GM20431 (cell line): ENCODE results near the gene SLC39A2.
"Not testable (repeated sequence)": the region's sequence is repeated elsewhere in the genome, so short reads cannot be mapped to it uniquely, and the experiment has no call there.

Experiments
- in situ Hi-C: fragments of 300-500 bp; cut with MseI, MboI; formaldehyde crosslinking; loops from one replicate; pipeline ENCODE4 v1.15.0; 2020; ENCODE audit warnings: low sequenced_read_pairs; ENCODE audit not compliant: unreplicated experiment

Gene SLC39A2, protein sequence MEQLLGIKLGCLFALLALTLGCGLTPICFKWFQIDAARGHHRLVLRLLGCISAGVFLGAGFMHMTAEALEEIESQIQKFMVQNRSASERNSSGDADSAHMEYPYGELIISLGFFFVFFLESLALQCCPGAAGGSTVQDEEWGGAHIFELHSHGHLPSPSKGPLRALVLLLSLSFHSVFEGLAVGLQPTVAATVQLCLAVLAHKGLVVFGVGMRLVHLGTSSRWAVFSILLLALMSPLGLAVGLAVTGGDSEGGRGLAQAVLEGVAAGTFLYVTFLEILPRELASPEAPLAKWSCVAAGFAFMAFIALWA

DNA sequence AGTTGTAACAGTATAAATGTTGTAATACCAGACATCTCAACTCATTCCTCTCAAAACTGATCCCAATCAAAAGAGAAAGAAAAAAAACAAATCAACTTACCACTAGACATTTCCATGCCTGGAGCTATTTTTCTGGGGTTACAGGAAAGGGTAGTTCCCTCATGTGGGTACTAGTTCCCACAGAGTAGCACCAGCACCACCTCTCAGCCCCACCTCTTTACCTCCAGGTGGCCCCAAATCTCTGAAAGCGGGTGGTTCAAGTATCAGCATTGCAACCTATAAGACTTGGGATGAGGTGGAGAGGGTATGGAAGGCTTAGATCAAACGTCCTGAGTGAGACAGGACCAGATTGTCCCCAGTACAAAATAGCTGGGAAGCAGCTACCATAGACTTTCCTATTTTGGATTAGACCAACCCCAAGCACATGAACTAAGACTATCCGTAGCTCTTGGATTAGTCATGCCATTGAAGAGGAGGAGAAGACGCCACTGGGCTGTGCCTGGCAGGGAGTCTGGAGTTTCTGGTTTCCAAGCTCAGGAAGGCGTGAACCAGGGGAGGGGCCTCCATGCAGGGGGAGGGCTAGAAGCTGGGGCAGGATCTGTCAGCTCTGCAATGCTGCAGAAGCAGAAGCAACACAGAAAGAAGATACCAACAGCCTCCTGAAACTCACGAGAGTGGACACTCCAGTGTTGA lies at the start of gene SLC39A2:
Gene SLC39A2 (plus strand): TSS at position 620 of the 693 bp plus-strand sequence. CDS start 154 bp downstream, outside the sequence.
- in situ Hi-C loops = no loop called here

DNA sequence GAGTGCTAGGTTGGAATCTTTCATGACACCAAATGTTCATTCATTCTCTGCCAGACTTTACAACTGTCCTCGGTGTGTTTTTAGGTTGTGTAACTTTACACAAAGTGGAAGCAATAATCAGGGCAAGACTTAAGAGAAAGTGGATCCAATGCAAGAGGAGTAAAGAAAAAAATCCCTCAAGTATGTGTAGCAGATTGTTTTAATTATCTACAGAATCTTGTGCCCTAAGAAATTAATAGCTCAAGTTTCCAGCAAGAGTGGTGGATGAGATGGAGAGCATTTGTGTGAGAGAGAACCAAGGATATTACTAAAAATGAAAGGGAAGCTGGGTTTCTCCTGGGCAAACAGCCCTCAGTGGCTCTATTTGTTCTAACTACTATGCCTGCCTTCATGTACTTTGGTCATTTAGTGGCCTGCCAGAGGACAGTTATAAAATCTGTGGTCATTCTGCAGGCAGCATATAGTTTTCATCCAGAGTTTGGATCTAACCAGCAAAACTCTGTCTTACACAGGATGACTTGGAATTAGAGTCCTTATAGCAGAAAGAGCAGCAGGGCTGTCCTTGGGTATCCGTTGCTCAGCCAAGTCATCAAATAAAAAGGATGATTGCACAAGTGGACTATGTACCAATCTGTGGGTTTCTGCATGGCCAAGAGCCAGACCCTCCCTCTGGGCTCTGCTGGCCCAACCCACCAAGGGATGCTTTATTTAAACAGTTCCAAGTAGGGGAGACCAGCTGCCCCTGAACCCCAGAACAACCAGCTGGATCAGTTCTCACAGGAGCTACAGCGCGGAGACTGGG lies 44.2 kb upstream of the SLC39A2 start, which contains the start of gene RNASE2:
Gene RNASE2 (plus strand): TSS at position 752 of the 802 bp plus-strand sequence. CDS start 285 bp downstream, outside the sequence.
- in situ Hi-C loops = not testable (repeated sequence)

DNA sequence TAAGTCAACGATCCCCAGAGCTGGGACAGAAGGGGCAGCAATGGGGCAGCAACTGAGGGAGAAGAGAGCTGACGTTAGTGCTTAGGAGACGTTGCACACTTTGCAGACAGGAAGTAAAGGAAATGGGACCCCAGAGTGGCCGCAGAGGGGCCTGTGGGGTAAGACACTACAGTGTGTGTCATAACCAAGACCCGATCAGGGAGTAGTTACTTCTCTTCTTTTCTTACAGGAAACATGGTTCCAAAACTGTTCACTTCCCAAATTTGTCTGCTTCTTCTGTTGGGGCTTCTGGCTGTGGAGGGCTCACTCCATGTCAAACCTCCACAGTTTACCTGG lies 43.6 kb upstream of the SLC39A2 start:
- in situ Hi-C loops = not testable (repeated sequence)

DNA sequence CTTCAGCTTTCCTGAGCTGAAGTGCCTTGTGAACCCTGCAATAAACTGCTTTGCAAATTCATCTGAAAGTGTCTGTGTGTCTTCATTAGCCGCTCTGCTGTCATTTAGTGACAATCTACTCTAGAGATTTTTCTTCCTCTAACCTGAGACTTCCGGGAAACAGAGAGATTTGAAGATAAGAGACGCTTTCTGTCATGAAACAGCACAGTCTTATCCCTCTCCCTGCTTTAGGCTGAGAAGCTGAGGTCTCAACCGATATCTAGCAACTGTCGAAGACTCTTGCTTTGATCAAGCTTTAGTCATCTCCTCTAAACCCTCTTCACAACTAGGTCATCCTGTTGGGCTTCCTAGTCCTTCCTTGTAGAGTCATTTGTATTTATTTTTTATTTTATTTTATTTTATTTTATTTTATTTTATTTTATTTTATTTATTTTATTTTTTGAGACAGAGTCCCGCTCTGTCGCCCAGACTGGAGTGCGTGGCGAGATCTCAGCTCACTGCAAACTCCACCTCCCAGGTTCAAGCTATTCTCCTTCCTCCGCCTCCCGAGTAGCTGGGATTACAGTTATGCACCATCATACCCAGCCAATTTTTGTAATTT lies 42.6 kb upstream of the SLC39A2 start:
- in situ Hi-C loops = no loop called here

DNA sequence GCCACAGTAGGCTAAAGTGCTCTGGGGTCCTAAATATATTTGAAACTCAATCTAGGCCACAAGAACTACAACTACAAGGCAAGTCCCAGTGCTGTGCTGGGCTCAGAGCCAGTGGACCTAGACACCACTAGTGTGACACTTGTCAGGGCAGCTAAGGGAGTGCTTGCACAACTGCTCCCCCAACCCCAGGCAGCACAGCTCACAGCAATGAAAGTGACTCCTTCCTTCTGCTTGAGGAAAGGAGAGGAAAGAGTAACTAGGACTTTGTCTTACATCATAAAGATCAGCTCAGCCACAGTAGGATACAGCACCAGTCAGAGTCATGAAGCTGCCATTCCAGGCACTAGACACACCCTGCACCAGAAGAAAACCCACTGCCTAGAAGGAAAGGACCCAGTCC lies 40.1 kb upstream of the SLC39A2 start:
- in situ Hi-C loops = not testable (repeated sequence)

DNA sequence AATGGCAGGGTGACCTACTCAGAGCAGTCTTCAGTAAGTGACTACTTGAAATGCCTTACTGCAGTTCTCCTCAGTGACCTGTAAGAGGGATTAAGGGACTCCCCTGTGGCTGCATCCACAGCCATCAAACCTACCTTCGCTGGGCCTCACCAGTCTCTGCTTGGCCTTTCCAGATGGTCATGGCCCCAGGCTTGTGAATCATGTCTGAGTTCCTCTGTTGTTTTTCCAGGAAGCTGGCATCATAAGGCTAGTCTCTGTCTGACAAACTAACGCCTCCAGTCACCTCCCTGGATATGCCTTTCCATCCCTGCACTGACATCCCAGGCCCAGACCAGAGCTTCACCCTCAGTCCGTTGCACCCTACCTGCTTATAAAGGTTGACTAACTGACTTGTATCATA lies 29.8 kb upstream of the SLC39A2 start:
- in situ Hi-C loops = no loop called here

DNA sequence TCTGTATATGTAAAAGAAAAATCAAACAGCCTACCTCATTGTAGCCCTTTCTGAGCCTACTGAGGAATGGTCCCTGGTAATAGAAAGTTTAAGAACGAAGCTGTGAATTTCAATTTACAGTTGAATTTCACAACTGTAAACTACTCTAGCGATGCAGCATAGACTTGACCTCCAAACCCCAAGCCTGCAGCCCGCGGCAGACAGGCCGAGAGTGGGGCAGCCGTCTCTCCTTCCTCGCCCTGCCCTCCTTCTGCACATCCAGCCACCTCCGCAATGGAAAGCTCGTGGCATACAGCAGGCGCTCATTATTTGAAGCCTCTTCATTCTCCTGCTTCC lies 28.5 kb upstream of the SLC39A2 start:
- in situ Hi-C loops = no loop called here

DNA sequence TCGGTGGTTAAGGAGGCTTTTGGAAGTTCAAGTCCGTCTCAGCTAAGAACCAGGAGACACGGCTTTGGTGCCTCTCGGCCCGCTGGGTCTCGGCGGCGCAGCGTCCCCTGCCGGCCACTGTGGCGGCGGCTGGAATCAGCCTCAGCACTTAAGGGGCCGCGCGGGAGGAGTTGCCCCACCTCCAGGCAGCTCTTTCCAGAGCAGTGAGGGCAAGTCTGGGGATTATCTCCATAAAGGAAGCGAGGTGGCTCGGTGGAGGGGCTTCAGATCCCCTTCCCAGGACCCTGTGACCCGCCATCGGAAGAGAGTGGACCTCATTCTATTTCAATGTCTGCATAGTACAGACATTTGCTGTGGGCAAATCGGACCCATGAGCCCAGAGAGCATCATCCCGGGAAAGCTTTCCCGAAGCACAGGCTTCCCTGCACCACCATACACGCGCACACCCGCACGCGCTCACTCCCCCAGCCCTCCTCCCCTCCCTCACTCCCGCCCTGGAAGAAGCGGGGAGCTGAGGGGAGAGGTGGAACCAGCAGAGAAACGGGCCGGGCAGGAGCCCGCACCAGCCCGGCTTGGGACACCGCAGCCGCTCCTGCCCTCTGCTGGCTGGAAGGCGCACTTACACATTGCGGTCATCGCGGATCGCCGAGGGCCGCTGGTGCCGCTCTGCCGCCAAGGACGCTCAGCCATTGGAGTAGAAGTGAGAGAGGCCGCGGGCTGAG lies 27.9 kb upstream of the SLC39A2 start:
- in situ Hi-C loops = no loop called here

DNA sequence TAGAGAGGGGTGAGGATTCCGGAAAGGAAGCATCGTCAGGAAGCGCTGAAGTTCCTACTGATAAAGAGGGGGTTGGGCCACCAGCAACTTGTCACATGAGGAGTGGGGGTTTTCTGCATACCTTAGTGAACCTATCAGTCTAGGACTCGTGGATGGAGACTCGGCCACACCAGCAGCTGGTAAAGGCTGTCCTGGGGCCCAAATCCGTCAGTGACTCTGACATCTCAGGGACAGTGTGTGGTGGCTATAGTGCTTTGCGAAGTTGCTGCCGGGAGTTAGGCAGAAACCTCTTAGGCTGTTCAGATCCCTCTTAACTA lies 27.4 kb upstream of the SLC39A2 start:
- in situ Hi-C loops = no loop called here

DNA sequence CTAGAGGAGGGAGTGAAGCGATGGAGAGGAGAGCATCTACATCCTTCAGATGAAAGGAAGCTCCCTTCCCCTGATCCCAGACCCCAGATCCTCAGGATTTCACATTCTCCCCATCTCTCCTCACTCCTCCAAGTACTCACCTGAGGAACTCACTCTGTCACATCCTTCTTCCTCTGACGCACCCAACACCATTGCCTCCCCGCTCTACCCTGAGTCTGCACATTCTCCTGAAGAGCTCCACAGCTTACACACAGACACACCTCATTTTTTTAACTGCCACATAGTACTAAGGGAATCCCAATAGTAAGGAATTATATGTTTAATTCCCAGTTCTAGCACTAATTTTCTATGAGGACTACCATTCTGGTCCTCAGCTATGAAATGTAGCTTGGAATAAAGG lies 25.6 kb upstream of the SLC39A2 start:
- in situ Hi-C loops = no loop called here

DNA sequence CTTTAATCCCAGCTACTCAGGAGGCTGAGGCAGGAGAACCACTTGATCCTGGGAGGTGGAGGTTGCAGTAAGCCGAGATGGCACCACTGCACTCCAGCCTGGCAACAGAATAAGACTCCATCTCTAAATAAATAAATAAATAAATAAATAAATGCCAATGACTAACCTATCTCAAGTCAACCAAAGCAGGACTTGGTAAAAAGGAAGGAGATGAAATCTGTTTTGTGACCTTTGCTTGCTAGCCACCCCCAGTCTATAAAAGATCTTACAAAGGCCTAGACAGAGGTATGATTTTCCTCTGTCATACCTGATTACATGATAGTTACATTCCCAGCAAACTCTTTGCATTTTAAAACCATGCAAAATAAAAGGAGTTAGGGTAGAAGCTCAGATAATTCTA lies 22.8 kb upstream of the SLC39A2 start:
- in situ Hi-C loops = no loop called here

DNA sequence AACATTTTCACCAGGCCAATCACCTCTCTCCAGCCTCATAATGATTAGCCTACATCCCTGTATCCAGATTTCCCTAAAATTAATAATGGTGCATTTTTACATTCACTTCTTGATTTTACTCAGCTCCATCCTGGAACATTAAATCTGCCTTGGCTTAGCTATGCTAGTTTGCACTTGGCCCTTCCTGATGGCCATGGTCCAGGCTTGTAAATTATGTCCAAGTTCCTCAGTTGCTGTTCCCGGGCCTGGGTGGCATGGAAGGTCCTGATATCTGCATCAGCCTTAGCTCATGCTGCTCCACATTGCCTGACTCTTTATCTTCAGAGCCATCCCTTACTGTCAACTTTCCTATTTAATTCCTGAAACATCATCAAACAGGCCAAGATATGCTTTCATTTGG lies 20.4 kb upstream of the SLC39A2 start:
- in situ Hi-C loops = no loop called here

DNA sequence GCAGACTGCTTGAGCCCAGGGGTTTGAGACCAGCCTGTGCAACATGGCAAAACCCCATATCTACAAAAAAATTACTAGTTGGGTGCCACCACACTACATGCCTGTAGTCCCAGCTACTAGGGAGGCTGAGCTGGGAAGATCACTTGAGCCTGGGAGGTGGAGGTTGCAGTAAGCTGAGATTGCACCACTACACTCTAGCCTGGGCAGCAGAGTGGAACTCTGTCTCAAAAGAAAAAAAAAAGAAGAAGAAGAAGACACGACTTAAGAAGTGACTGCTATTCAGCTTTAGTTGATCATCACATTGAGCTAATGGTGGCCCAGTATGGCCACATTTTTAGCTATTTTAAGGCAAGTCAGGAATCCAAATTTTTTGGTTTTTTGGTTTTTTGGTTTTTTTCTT lies 18.2 kb upstream of the SLC39A2 start:
- in situ Hi-C loops = no loop called here

DNA sequence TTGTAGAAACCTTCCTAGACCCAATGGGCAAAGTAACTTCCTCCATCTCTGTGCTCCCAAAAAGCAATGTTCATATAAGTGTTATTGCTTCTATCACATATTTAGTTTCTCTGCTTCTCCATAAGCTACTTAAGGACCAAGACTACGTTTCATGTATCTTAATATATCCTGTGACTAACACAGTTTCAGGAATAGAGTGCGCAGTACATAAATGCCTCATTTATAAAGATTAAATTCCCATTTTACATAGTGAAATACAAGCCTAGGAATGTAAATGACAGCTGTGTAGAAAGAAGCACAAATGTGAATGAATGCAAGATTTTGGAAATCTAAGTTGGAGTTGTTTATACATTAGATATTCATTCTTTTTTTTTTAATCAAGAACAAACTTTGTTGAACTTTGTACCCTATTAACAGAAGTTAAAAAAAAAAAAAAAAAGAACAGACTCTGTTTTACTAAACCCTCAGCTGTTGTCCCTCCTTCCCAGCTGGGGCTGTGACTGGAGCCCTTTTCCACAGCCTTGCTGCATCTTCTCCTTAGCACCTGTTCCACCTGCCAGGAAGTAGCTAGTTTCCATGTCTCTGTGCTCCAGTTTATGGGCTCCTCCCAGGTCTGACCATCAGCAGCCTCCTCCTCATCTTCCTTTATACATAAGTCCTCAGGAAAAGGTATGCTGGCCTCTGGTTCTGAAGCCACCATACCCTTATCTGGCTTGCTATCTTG lies 16.3 kb upstream of the SLC39A2 start:
- in situ Hi-C loops = no loop called here

DNA sequence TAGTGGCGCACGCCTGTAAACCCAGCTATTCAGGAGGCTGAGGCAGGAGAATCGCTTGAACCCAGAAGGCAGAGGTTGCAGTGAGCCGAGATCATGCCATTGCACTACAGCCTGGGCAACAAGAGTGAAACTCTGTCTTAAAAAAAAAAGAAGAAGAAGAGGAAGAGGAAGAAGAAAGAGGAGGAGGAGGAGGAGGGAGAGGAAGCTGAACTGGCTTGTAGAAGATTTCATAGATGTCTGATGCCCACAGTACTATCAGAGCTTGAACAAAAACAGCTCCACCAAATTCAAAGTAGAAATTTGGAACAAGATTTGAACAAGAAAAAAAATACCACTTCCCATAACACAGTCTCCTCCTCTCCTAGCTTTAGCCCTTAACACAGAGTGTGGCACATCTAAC lies 13.4 kb upstream of the SLC39A2 start:
- in situ Hi-C loops = not testable (repeated sequence)

DNA sequence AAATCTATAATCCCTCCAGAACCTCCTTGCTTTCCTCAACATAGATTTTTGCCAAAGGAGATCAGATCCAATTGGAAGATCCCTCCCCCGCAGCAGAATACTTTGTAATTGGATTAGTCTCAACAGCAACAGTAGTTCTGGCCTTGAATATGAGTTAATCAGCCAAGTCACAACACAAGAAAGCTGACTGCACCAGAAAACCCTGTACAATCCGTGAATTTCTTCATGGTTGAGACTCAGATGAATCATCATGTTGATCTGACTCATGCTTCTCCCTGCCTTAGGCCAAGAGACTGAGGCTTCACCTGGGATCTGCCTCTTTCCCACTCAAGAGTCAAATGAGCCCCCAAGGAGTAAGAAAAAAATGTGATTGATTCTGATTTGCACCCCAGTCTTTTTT lies 12.3 kb upstream of the SLC39A2 start:
- in situ Hi-C loops = no loop called here

DNA sequence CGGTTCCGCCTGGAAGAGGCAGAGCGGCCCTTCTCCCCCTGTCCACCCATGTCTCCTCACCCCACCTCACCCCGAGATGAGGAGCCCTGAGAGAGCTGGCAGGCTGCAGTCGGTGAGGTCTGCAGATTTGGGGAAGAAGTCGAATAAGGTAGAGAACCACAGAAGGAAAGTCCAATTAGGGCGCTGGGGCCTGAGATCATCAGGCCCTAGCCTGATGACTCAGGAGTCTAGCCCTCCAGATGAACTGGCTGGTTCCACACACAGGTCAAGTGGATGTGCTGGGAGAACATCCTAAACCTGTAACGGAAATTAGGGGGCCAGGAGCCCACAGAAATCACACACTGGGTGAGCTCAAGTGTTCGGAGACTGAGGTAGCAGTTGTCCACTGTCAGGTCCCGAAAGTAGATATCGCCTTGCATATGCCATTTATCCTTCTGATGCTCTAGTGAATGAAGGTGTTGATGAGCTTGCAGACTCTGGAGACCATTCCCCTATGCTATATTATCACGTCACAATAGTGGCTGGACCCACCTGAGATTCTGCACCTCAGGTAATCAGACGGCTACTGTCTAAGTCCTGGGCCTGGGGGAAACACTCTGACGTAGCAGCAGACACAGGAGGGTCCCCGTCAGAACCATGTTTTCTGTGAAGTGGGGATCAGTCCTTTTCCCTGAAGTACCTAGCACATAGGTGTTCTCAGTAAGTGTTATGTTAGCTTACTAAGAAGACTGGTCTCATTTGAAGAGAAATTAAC lies 10.2 kb upstream of the SLC39A2 start:
- in situ Hi-C loops = no loop called here

DNA sequence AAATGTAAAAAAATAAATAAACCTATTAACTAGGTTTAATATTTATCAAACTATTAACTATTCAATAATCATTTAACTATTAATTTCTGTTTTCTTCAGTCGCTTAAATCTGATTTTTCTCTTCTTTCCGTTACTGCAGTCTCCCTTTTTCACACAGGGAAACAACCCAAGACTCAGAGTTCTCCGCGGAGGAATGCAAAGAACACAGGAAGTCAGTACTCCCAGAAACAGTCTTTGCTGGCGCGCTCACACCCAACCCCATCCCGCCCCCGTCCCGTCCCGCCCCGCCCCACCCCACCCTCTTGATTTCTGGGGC lies 9.7 kb upstream of the SLC39A2 start:
- in situ Hi-C loops = no loop called here
